Endodermal cell (in vitro differentiated cells): ENCODE data around the gene FAM20A. TPM values are rescaled to one million over a fixed set of nuclear protein-coding genes. Genes with fewer than 3 reads are reported as not detected.

Source experiments
- DNase-seq: peaks from one replicate; pipeline ENCODE4 v3.0.0-alpha.2; 2017
- H3K27ac ChIP-seq: 2 replicates; pipeline ENCODE4 v1.5.1; 2013; ENCODE audit warnings: mild to moderate bottlenecking, low read depth, low read length, moderate library complexity
- H3K27me3 ChIP-seq: 2 replicates; pipeline ENCODE4 v1.6.1; 2013; ENCODE audit warnings: mild to moderate bottlenecking, low read length, moderate library complexity; ENCODE audit not compliant: insufficient read depth, control insufficient read depth, poor library complexity, severe bottlenecking
- H3K36me3 ChIP-seq: 2 replicates; pipeline ENCODE4 v1.7.0; 2013; ENCODE audit warnings: mild to moderate bottlenecking, low read length, moderate library complexity; ENCODE audit not compliant: control insufficient read depth, insufficient read depth
- H3K4me1 ChIP-seq: one replicate; pipeline ENCODE4 v1.7.0; 2013; ENCODE audit warnings: low read length; ENCODE audit not compliant: control insufficient read depth, insufficient read depth
- H3K4me3 ChIP-seq: 2 replicates; pipeline ENCODE4 v1.5.1; 2013; ENCODE audit warnings: mild to moderate bottlenecking, low read length, moderate library complexity
- H3K9ac ChIP-seq: 2 replicates; pipeline ENCODE4 v1.6.1; 2013; ENCODE audit warnings: mild to moderate bottlenecking, low read length, moderate library complexity; ENCODE audit not compliant: poor library complexity, severe bottlenecking; ENCODE audit errors: extremely low read depth
- H3K9me3 ChIP-seq: 2 replicates; pipeline ENCODE4 v1.6.1; 2013; ENCODE audit warnings: mild to moderate bottlenecking, low read length, moderate library complexity; ENCODE audit not compliant: control insufficient read depth
- H3K27ac Mint-ChIP-seq: 2 replicates; pipeline ENCODE4 v1.8.0; 2020; ENCODE audit warnings: mixed read lengths
- H3K27me3 Mint-ChIP-seq: 2 replicates; pipeline ENCODE4 v1.8.0; 2021; ENCODE audit warnings: mild to moderate bottlenecking, mixed read lengths; ENCODE audit not compliant: insufficient read depth
- H3K36me3 Mint-ChIP-seq: 2 replicates; pipeline ENCODE4 v1.8.0; 2020; ENCODE audit warnings: low read depth, mixed read lengths
- H3K4me1 Mint-ChIP-seq: 2 replicates; pipeline ENCODE4 v1.8.0; 2020; ENCODE audit warnings: mixed read lengths
- H3K4me3 Mint-ChIP-seq: 2 replicates; pipeline ENCODE4 v1.8.0; 2020; ENCODE audit warnings: mild to moderate bottlenecking, moderate library complexity, mixed read lengths
- H3K9me3 Mint-ChIP-seq: 2 replicates; pipeline ENCODE4 v1.8.0; 2020; ENCODE audit warnings: mild to moderate bottlenecking, mixed read lengths
- CTCF ChIP-seq: fragments of 200-600 bp; sonication (generic); conservative IDR thresholded peaks from 2 replicates; pipeline ENCODE4 v1.5.0; 2021; ENCODE audit warnings: antibody characterized with exemption, mild to moderate bottlenecking
- WGBS, 2 experiments: methylation state at CpG; one replicate each; pipeline versions ENCODE4 v1.1.5 to v1.1.7; 2013; ENCODE audit warnings: missing lambda C conversion rate in 2 of 2, mixed read lengths in 1 of 2; ENCODE audit not compliant: insufficient coverage in 1 of 2, insufficient read length in 1 of 2; 5-methylcytosine and 5-hydroxymethylcytosine counted together
- total RNA-seq, 2 donors: library from RNA; stranded (reverse); fragmentation: NEBNext Ultra II Directional in 1 of 2; extraction: Animal tissue kit (Norgen Biotek cat#: 25700) in 1 of 2; gene quantifications; 2 replicates in 1 of 2; 3 replicates in 1 of 2; pipeline ENCODE4 v1.2.1, GENCODE V29; 2021

FAM20A gene
- total RNA-seq, 2 donors from 2014 or later = 58.7 to 74.3 TPM

- no peak overlapping the region for H3K27ac Mint-ChIP-seq
- H3K9me3 ChIP-seq = peaks cover 8% of the 10 kb centered on the region
- 95 to 99% methylated on average over 9 to 12 of the region's 12 CpGs for WGBS, 2 experiments
- no peaks in the 10 kb centered on the region for H3K27me3 ChIP-seq
- H3K9ac ChIP-seq = no peak overlapping the region
- peaks cover 65% of the 10 kb centered on the region for H3K36me3 Mint-ChIP-seq
- TF ChIP-seq CTCF = no peak
- no peak for DNase-seq
- H3K4me3 Mint-ChIP-seq = no peak overlapping the region
- H3K27ac ChIP-seq = no peak overlapping the region
- H3K4me1 ChIP-seq = no peaks in the 10 kb centered on the region
- H3K4me3 ChIP-seq = no peak overlapping the region
- no peaks in the 10 kb centered on the region for H3K4me1 Mint-ChIP-seq
- no peaks in the 10 kb centered on the region for H3K27me3 Mint-ChIP-seq
- peaks cover 59% of the 10 kb centered on the region for H3K36me3 ChIP-seq
- H3K9me3 Mint-ChIP-seq = peaks cover 5% of the 10 kb centered on the region
These were observed 56.9 kb downstream of the FAM20A start for GRCh38 chr17:68544111-68544915.

- no peak overlapping the region for H3K4me3 ChIP-seq
- Mint-ChIP-seq H3K27me3 (no peaks in the 10 kb centered on the region), H3K36me3 (peaks cover 72% of the 10 kb centered on the region), H3K4me3 (no peak overlapping the region), H3K27ac (no peak overlapping the region), H3K4me1 (no peaks in the 10 kb centered on the region), H3K9me3 (peaks cover 5% of the 10 kb centered on the region)
- H3K27ac ChIP-seq = no peak overlapping the region
- peaks cover 6% of the 10 kb centered on the region for H3K9me3 ChIP-seq
- TF ChIP-seq CTCF = no peak
- H3K36me3 ChIP-seq = peaks cover 63% of the 10 kb centered on the region
- H3K4me1 ChIP-seq = no peaks in the 10 kb centered on the region
- WGBS, 2 experiments = 92 to 93% methylated on average over 4 to 13 of the region's 13 CpGs
- no peak for DNase-seq
- H3K27me3 ChIP-seq = no peaks in the 10 kb centered on the region
- H3K9ac ChIP-seq = no peak overlapping the region
These were observed 58.3 kb downstream of the FAM20A start for GRCh38 chr17:68542698-68543463.

GRCh38 chr17:68541816-68542215 lies 59.4 kb downstream of the FAM20A start:
- peaks cover 67% of the 10 kb centered on the region for H3K36me3 Mint-ChIP-seq

More at GRCh38 chr17:68541816-68542215, 59.4 kb downstream of the FAM20A start:
- Histone ChIP-seq H3K9me3 (no peaks in the 10 kb centered on the region), H3K36me3 (peaks cover 69% of the 10 kb centered on the region), H3K4me1 (no peaks in the 10 kb centered on the region), H3K4me3 (no peak overlapping the region), H3K27me3 (no peaks in the 10 kb centered on the region), H3K27ac (no peak overlapping the region), H3K9ac (no peak overlapping the region)
- no peaks in the 10 kb centered on the region for H3K27me3 Mint-ChIP-seq
- no peaks in the 10 kb centered on the region for H3K4me1 Mint-ChIP-seq
- TF ChIP-seq CTCF = no peak
- peaks cover 2% of the 10 kb centered on the region for H3K9me3 Mint-ChIP-seq
- DNase-seq = no peak
- no peak overlapping the region for H3K4me3 Mint-ChIP-seq
- WGBS, 2 experiments = 90 to 92% methylated on average over 5 to 6 of the region's 6 CpGs
- no peak overlapping the region for H3K27ac Mint-ChIP-seq
